ENCODE measurements around the gene MALAT1.

MALAT1 gene

GRCh38 chr11:65540290-65541092, 41.6 kb downstream of the MALAT1 start:
- DNase-seq (ENCODE audit: low read depth) = peak; percentile 73

GRCh38 chr11:65541093-65541982, 42.5 kb downstream of the MALAT1 start:
- DNase-seq (ENCODE audit: low read depth) = no peak

GRCh38 chr11:65542738-65543390, 44.0 kb downstream of the MALAT1 start:
- DNase-seq (ENCODE audit: low read depth) = no peak

- no peak for DNase-seq (ENCODE audit: low read depth)
These were observed 47.0 kb downstream of the MALAT1 start for GRCh38 chr11:65545853-65546216.

- no peak for DNase-seq (ENCODE audit: low read depth)
These were observed 47.5 kb downstream of the MALAT1 start for GRCh38 chr11:65546217-65546958.

- no peak for DNase-seq (ENCODE audit: low read depth)
These were observed 48.7 kb downstream of the MALAT1 start for GRCh38 chr11:65547446-65548125.

- no peak for DNase-seq (ENCODE audit: low read depth)
These were observed 49.5 kb downstream of the MALAT1 start for GRCh38 chr11:65548395-65548794.

- DNase-seq (ENCODE audit: low read depth) = no peak
These were observed 50.3 kb downstream of the MALAT1 start for GRCh38 chr11:65549096-65549495.

GRCh38 chr11:65551572-65552387, 52.9 kb downstream of the MALAT1 start:
- DNase-seq (ENCODE audit: low read depth) = no peak

GRCh38 chr11:65552388-65552951, 53.6 kb downstream of the MALAT1 start:
- no peak for DNase-seq (ENCODE audit: low read depth)

GRCh38 chr11:65553301-65554001, 54.6 kb downstream of the MALAT1 start:
- DNase-seq (ENCODE audit: low read depth) = no peak

- DNase-seq (ENCODE audit: low read depth) = no peak
These were observed 55.4 kb downstream of the MALAT1 start for GRCh38 chr11:65554057-65554818.

GRCh38 chr11:65554842-65555430, 56.1 kb downstream of the MALAT1 start:
- no peak for DNase-seq (ENCODE audit: low read depth)

GRCh38 chr11:65555693-65556231, 56.9 kb downstream of the MALAT1 start:
- DNase-seq (ENCODE audit: low read depth) = peak; percentile 68
